Left renal pelvis (tissue), 4 donors: ENCODE data around the gene NCBP2. TPM values are rescaled to one million over a fixed set of nuclear protein-coding genes. Genes with fewer than 3 reads are reported as not detected.

Experiments
- DNase-seq, 4 donors: peaks; one replicate each; pipeline ENCODE4 v3.0.0-alpha.2; 2013; ENCODE audit warnings: low read depth in 4 of 4, low spot score in 3 of 4
- polyA plus RNA-seq, 4 donors: library from polyadenylated mRNA; unstranded; fragments of 120-200 nt; gene quantifications; one replicate each; pipeline ENCODE4 v1.2.1, GENCODE V29; 2013; ENCODE audit not compliant: insufficient read length in 4 of 4

The NCBP2 gene
- polyA plus RNA-seq, 4 donors = 68.7 to 113 (median 106) TPM

GRCh38 chr3:196889844-196890708 lies 52.3 kb downstream of the NCBP2 start:
- DNase-seq = no peak

DNA sequence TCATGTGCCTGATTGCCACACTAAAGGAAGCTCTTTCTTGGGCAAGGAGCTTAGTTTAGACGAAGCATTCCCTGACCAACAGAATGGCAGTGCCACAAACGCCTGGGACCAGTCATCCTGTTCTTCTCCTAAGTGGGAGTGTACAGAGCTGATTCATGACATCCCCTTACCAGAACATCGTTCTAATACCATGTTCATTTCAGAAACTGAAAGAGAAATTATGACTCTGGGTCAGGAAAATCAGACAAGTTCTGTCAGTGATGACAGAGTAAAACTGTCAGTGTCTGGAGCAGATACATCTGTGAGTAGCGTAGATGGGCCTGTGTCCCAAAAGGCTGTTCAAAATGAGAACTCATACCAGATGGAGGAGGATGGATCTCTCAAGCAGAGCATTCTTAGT lies 56.2 kb downstream of the NCBP2 start:
- no peak for DNase-seq

Other genes starting within 250 kb of the NCBP2 start
- 1 to 10 TPM; 4.8 to 6.2 (median 5.1) TPM for gene CEP19, start 230.3 kb downstream of the NCBP2 start, polyA plus RNA-seq
- gene PIGX, start 230.2 kb downstream of the NCBP2 start, polyA plus RNA-seq = 10 to 100 TPM; 30.1 to 34.3 (median 31.1) TPM
- 10 to 100 TPM; 53.3 to 94.0 (median 72.7) TPM for gene PAK2, start 202.7 kb downstream of the NCBP2 start, polyA plus RNA-seq
- gene SENP5, start 74.6 kb downstream of the NCBP2 start, polyA plus RNA-seq = 10 to 100 TPM; 20.1 to 32.0 (median 20.9) TPM
- 1 to 10 TPM; 1.0 to 2.2 (median 1.8) TPM for gene PIGZ, start 26.3 kb upstream of the NCBP2 start, polyA plus RNA-seq
- gene MELTF, start 87.3 kb upstream of the NCBP2 start, polyA plus RNA-seq = 1 to 10 TPM; 1.9 to 5.5 (median 3.0) TPM